Cardiac septum (tissue), 1 donor: Measurements from ENCODE around the gene SYNJ1. TPM values are rescaled to one million over a fixed set of nuclear protein-coding genes. Genes with fewer than 3 reads are reported as not detected.

Experiments used
- DNase-seq: peaks from one replicate; pipeline ENCODE4 v3.0.0-alpha.2; 2020; ENCODE audit warnings: low spot score
- intact Hi-C: fragments of 100-400 bp; cut with DNase I; formaldehyde crosslinking; loops from one replicate; pipeline ENCODE4 v1.14.0; 2022
- total RNA-seq: library from RNA; stranded (reverse); fragmentation: NEBNext Ultra II Directional; extraction: Animal tissue kit (Norgen Biotek cat#: 25700); gene quantifications from one replicate; pipeline ENCODE4 v1.2.1, GENCODE V29; 2021
- donor health status: DM: no; HTN: no; CAD: no.

SYNJ1 gene
- total RNA-seq, 1 donor from 2014 or later = 10.8 TPM

- no peak for DNase-seq
- intact Hi-C loops = no loop called here
These were observed 134.1 kb downstream of the SYNJ1 start for GRCh38 chr21:32593690-32594089.

GRCh38 chr21:32592929-32593502 lies 134.8 kb downstream of the SYNJ1 start:
- DNase-seq = no peak
- intact Hi-C loops = no loop called here

GRCh38 chr21:32590130-32590529 lies 137.7 kb downstream of the SYNJ1 start:
- intact Hi-C loops = no loop called here
- DNase-seq = no peak

- intact Hi-C loops = no loop called here
- DNase-seq = no peak
These were observed 140.2 kb downstream of the SYNJ1 start for GRCh38 chr21:32587651-32588050.

GRCh38 chr21:32587120-32587519 lies 140.7 kb downstream of the SYNJ1 start:
- DNase-seq = no peak
- intact Hi-C loops = no loop called here

- no peak for DNase-seq
- intact Hi-C loops = no loop called here
These were observed 141.8 kb downstream of the SYNJ1 start for GRCh38 chr21:32585970-32586369.

- intact Hi-C loops = no loop called here
- no peak for DNase-seq
These were observed 142.6 kb downstream of the SYNJ1 start, which contains the start of gene TCP10L for GRCh38 chr21:32585042-32585710. TSS of gene TCP10L (minus strand) at chr21:32585523. CDS start at chr21:32584304, 1,219 bp downstream.

GRCh38 chr21:32584472-32584871 lies 143.3 kb downstream of the SYNJ1 start:
- intact Hi-C loops = no loop called here
- no peak for DNase-seq

- no peak for DNase-seq
- intact Hi-C loops = no loop called here
These were observed 146.1 kb downstream of the SYNJ1 start for GRCh38 chr21:32581732-32582131.

GRCh38 chr21:32580949-32581348 lies 146.9 kb downstream of the SYNJ1 start:
- intact Hi-C loops = no loop called here
- no peak for DNase-seq

Other genes with a start within 250 kb of the SYNJ1 start
- 2.5 TPM for gene TCP10L, start 142.5 kb downstream of the SYNJ1 start, total RNA-seq
- gene CFAP298, start 115.6 kb downstream of the SYNJ1 start, total RNA-seq = 22.0 TPM
- gene PAXBP1, start 43.7 kb upstream of the SYNJ1 start, total RNA-seq = 16.4 TPM